AG04450 (cell line): ENCODE results near the gene NELFE. TPM values are rescaled to one million over a fixed set of nuclear protein-coding genes. Genes with fewer than 3 reads are reported as not detected.
A peak's percentile ranks its signal among the peaks of the same experiment; 100 is the strongest.
"Not testable (repeated sequence)": the region's sequence is repeated elsewhere in the genome, so short reads cannot be mapped to it uniquely, and the experiment has no call there.

ENCODE experiments used
- CTCF ChIA-PET: fragments of 300-600, 350-600 bp; formaldehyde crosslinking; extraction: SDS; loops from one replicate; lab custom pipeline; 2022; ENCODE audit warnings: antibody characterized with exemption, inconsistent platforms; lab: Charles Lee
- POLR2A ChIA-PET: fragments of 350-600 bp; formaldehyde crosslinking; extraction: SDS; loops from one replicate; lab custom pipeline; 2021; ENCODE audit warnings: antibody characterized with exemption, inconsistent platforms; lab: Yijun Ruan, JAX
- DNase-seq: peaks from one replicate; pipeline ENCODE4 v3.0.0-alpha.2; 2011; ENCODE audit warnings: low read depth, low spot score
- H3K27ac ChIP-seq: one replicate; pipeline ENCODE4 v1.5.1; 2012; ENCODE audit warnings: low read depth, low read length, control low read depth
- H3K27me3 ChIP-seq: one replicate; pipeline ENCODE4 v1.6.0; 2012; ENCODE audit warnings: low read length; ENCODE audit not compliant: control insufficient read depth, insufficient read depth
- H3K4me3 ChIP-seq: 2 replicates; pipeline ENCODE4 v1.5.1; 2011; ENCODE audit warnings: mild to moderate bottlenecking, low read depth, low read length, control low read depth
- H3K9me3 ChIP-seq: 2 replicates; pipeline ENCODE4 v1.5.1; 2012; ENCODE audit warnings: low read length; ENCODE audit not compliant: control insufficient read depth, insufficient read depth
- CTCF ChIP-seq: IDR thresholded peaks from 2 replicates; pipeline ENCODE4 v1.5.1; 2011; ENCODE audit warnings: low read depth, low read length, control low read depth, inconsistent platforms
- polyA minus RNA-seq: library from RNA; depleted of rRNA, polyadenylated mRNA; stranded (reverse); fragments of >200 nt; gene quantifications from 2 replicates; pipeline ENCODE4 v1.2.3, GENCODE V29; 2011; rRNA and poly(A)+ RNA removed
- polyA plus RNA-seq: library from polyadenylated mRNA; depleted of rRNA; stranded (reverse); fragments of >200 nt; gene quantifications from 2 replicates; pipeline ENCODE4 v1.2.3, GENCODE V29; 2011; rRNA removed

The NELFE gene
- polyA plus RNA-seq: 51.4 and 55.7 TPM in 2 replicates
- polyA minus RNA-seq: 44.2 and 50.5 TPM in 2 replicates

GRCh38 chr6:31958741-31959739 lies at the start of gene NELFE, which contains the start of gene SKIC2:
NELFE (minus strand) TSS chr6:31958971; CDS start chr6:31958446, 525 bp downstream.
SKIC2 (plus strand) TSS chr6:31959175; CDS start chr6:31959193, 18 bp downstream.
- DNase-seq: peak; percentile 93
- TF ChIP-seq CTCF: no peak
- Histone ChIP-seq H3K4me3 (peak within 1 kb of the TSS; percentile 100), H3K9me3 (no peaks in the 10 kb centered on the region), H3K27me3 (no peaks in the 10 kb centered on the region), H3K27ac (peak within 1 kb of the TSS; percentile 52)
- ChIA-PET CTCF (interaction anchor here (0.5 to 1.6 kb wide), 4 partner anchors 9 to 236 kb away, joined by 4 to 8 read pairs (median 4); no protein-coding TSS in a partner anchor), POLR2A (interaction anchor here (0.6 to 2.5 kb wide), 5 partner anchors 10 to 50 kb away, joined by 3 to 10 read pairs (median 4); partner anchors contain the start of gene DXO)

- H3K9me3 ChIP-seq, H3K4me3 ChIP-seq, POLR2A ChIA-PET, H3K27ac ChIP-seq, H3K27me3 ChIP-seq, DNase-seq, CTCF ChIA-PET: not testable (repeated sequence)
These were observed 49.3 kb upstream of the NELFE start for GRCh38 chr6:32008037-32008436.

GRCh38 chr6:32007086-32007485 lies 48.3 kb upstream of the NELFE start:
- DNase-seq, H3K27ac ChIP-seq, H3K27me3 ChIP-seq, POLR2A ChIA-PET, H3K4me3 ChIP-seq, H3K9me3 ChIP-seq: not testable (repeated sequence)
- CTCF ChIA-PET: interaction anchor here (0.6 kb wide), 1 partner anchor 71 kb away, joined by 3 read pairs; no protein-coding TSS in a partner anchor

GRCh38 chr6:32005991-32006529 lies 47.3 kb upstream of the NELFE start:
- DNase-seq, POLR2A ChIA-PET, H3K9me3 ChIP-seq, H3K27ac ChIP-seq, H3K27me3 ChIP-seq, H3K4me3 ChIP-seq: not testable (repeated sequence)
- CTCF ChIA-PET: interaction anchor here (0.6 kb wide), 1 partner anchor 72 kb away, joined by 3 read pairs; no protein-coding TSS in a partner anchor

GRCh38 chr6:32005538-32005880 lies 46.7 kb upstream of the NELFE start:
- DNase-seq, POLR2A ChIA-PET, CTCF ChIA-PET, H3K27ac ChIP-seq, H3K4me3 ChIP-seq, H3K27me3 ChIP-seq, H3K9me3 ChIP-seq: not testable (repeated sequence)

GRCh38 chr6:32004864-32005537 lies 46.2 kb upstream of the NELFE start:
- H3K4me3 ChIP-seq, CTCF ChIA-PET, POLR2A ChIA-PET, H3K9me3 ChIP-seq, DNase-seq, H3K27me3 ChIP-seq, H3K27ac ChIP-seq: not testable (repeated sequence)

- DNase-seq, H3K27ac ChIP-seq, CTCF ChIA-PET, POLR2A ChIA-PET, H3K27me3 ChIP-seq, H3K9me3 ChIP-seq, H3K4me3 ChIP-seq: not testable (repeated sequence)
These were observed 45.6 kb upstream of the NELFE start for GRCh38 chr6:32004393-32004792.

- DNase-seq, H3K9me3 ChIP-seq, POLR2A ChIA-PET, H3K4me3 ChIP-seq, CTCF ChIA-PET, H3K27ac ChIP-seq, H3K27me3 ChIP-seq: not testable (repeated sequence)
These were observed 44.5 kb upstream of the NELFE start for GRCh38 chr6:32003301-32003700.

- H3K4me3 ChIP-seq, POLR2A ChIA-PET, H3K27ac ChIP-seq, CTCF ChIA-PET, H3K27me3 ChIP-seq, DNase-seq, H3K9me3 ChIP-seq: not testable (repeated sequence)
These were observed 43.9 kb upstream of the NELFE start for GRCh38 chr6:32002546-32003268.

- POLR2A ChIA-PET, CTCF ChIA-PET, DNase-seq, H3K27me3 ChIP-seq, H3K9me3 ChIP-seq, H3K4me3 ChIP-seq, H3K27ac ChIP-seq: not testable (repeated sequence)
These were observed 37.6 kb upstream of the NELFE start for GRCh38 chr6:31996385-31996784.
